ENCODE measurements around the gene TIMM17A. TPM values are rescaled to one million over a fixed set of nuclear protein-coding genes. Genes with fewer than 3 reads are reported as not detected.

Gene TIMM17A
- polyA plus RNA-seq (2011; rRNA removed) = 54.6 and 87.5 TPM in 2 replicates
- polyA minus RNA-seq (2011; rRNA and poly(A)+ RNA removed) = 16.6 and 24.7 TPM in 2 replicates

DNA sequence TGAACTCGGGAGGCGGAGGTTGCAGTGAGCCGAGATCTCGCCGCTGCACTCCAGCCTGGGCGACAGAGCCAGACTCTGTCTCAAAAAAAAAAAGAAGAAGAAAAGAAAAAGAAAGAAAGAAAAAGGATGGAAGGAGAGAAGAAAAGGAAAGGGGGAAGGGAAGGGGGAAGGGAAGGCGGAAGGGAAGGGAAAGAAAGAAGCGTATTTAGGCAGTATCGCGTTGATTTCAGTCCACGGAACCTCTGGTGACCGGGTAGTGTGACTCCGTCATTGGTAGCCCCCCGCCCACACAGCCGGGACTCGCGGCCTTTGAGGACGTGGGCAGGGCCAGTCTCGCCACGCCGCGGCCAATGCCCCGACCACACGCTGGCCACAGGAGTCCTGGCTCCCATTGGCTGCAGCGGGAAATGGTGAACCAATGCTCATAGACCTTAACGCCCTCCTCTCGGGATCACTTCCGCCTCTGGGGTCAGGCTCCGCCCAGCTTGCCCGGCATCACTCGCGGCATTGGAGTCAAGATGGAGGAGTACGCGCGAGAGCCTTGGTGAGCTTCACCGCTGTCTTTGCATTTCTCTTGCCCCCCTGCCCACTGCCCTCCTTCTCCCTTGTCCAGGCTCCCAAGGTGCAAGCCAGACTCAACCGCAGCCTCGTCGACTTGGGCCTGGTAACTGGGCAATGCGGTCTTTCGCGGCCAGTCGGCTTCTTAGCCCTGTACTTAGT lies at the start of gene TIMM17A:
Gene TIMM17A (plus strand): TSS at position 495 of the 720 bp plus-strand sequence. CDS start 24 bp downstream, at position 519.
- POLR2A ChIA-PET = interaction anchor here (0.6 to 1.0 kb wide), 3 partner anchors 10 to 61 kb away, joined by 3 to 12 read pairs (median 4); no protein-coding TSS in a partner anchor
- no peaks in the 10 kb centered on the region for H3K27me3 ChIP-seq (ENCODE audit: control insufficient read depth, insufficient read depth, low read length)
- peak within 1 kb of the TSS; percentile 95 for H3K4me3 ChIP-seq (ENCODE audit: low read depth, low read length)
- no peak for TF ChIP-seq CTCF (IDR thresholded peaks at IDR 0.05; ENCODE audit: insufficient read depth, low read depth, low read length)
- CTCF ChIA-PET = interaction anchor here (0.7 to 4.5 kb wide), 5 partner anchors 9 to 72 kb away, joined by 3 to 26 read pairs (median 3); partner anchors contain the start of gene LMOD1
- peaks cover 6% of the 10 kb centered on the region; the same call in 1 of the 2 replicates for H3K36me3 ChIP-seq (ENCODE audit: control insufficient read depth, insufficient read depth, low read length)
- DNase-seq (ENCODE audit: low read depth) = peak; percentile 95

DNA sequence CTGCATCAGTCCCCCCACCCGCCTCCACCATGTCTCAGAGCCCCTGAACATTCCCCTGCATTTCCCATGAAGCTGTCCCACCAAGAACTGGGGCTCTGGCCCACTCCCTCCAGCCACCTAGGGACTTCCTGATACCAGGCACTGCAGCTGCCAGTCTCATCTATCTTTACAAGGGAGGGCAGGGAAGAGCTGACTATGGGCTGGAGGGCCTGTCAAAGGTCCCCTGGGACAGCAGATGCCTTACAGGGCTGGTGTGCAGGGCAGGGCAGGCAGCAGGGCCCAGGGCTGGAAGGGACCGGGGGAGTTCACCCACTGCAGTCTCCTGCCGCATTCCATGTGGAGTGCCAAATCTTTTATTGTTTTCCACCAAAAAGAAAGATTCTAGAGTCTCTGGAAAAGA lies 49.0 kb upstream of the TIMM17A start:
- H3K36me3 ChIP-seq (ENCODE audit: control insufficient read depth, insufficient read depth, low read length) = no peaks in the 10 kb centered on the region
- ChIA-PET POLR2A (no interaction called here), CTCF (interaction anchor here (0.6 to 3.3 kb wide), 3 partner anchors 10 to 39 kb away, joined by 3 to 18 read pairs (median 5); no protein-coding TSS in a partner anchor)
- no peak for DNase-seq (ENCODE audit: low read depth)
- no peak overlapping the region for H3K4me3 ChIP-seq (ENCODE audit: low read depth, low read length)
- no peak for TF ChIP-seq CTCF (IDR thresholded peaks at IDR 0.05; ENCODE audit: insufficient read depth, low read depth, low read length)
- no peaks in the 10 kb centered on the region for H3K27me3 ChIP-seq (ENCODE audit: control insufficient read depth, insufficient read depth, low read length)

- no peaks in the 10 kb centered on the region for H3K27me3 ChIP-seq (ENCODE audit: control insufficient read depth, insufficient read depth, low read length)
- POLR2A ChIA-PET = no interaction called here
- no peak for TF ChIP-seq CTCF (IDR thresholded peaks at IDR 0.05; ENCODE audit: insufficient read depth, low read depth, low read length)
- peaks cover 3% of the 10 kb centered on the region; the same call in 1 of the 2 replicates for H3K36me3 ChIP-seq (ENCODE audit: control insufficient read depth, insufficient read depth, low read length)
- no peak overlapping the region for H3K4me3 ChIP-seq (ENCODE audit: low read depth, low read length)
- CTCF ChIA-PET = interaction anchor here (1.4 kb wide), 1 partner anchor 31 kb away, joined by 3 read pairs; no protein-coding TSS in a partner anchor
- DNase-seq (ENCODE audit: low read depth) = no peak
These were observed 47.7 kb upstream of the TIMM17A start for GRCh38 chr1:201907621-201908020.

DNA sequence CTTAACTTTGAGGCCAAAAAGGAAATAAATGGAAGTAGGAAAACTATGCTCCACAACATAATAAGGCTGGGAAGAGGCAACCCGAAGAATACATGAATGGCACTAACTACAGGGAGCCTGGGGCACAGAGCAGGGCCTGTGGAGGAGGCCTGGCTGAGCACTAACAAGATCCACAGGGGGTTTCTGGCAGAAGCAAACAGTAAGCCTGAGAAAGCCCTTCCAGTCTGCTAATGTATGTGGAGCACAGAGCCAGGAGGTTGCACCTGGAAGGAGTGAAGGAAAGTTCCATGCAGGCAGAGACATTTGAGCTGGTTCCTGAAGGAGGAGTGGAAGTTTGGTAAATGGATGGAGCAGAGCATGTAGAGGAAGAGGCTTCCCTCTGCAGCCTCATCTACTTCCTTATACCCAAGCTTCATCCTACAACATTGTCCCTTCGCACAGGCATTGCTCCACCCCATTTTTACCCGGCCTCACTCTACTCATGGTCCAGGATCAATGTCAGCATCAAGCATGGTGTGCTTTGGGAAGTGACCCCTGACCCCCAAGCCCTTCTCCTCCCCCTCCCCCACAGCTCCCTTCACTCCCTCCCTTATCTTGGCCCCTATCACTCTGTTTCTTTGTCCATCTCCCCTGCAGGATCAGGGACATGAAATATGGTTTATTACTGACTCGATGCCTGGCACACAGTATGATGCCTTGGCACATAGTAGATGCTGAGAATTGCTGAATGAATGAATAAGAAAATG lies 43.3 kb upstream of the TIMM17A start:
- Histone ChIP-seq H3K4me3 (ENCODE audit: low read depth, low read length) (no peak overlapping the region), H3K36me3 (ENCODE audit: control insufficient read depth, insufficient read depth, low read length) (peaks cover 3% of the 10 kb centered on the region; the same call in 1 of the 2 replicates), H3K27me3 (ENCODE audit: control insufficient read depth, insufficient read depth, low read length) (no peaks in the 10 kb centered on the region)
- TF ChIP-seq CTCF (IDR thresholded peaks at IDR 0.05; ENCODE audit: insufficient read depth, low read depth, low read length) = no peak
- CTCF ChIA-PET = interaction anchor here (1.0 to 2.8 kb wide), 4 partner anchors 15 to 34 kb away, joined by 3 to 11 read pairs (median 4); partner anchors contain the start of gene LMOD1
- no peak for DNase-seq (ENCODE audit: low read depth)
- POLR2A ChIA-PET = no interaction called here

DNA sequence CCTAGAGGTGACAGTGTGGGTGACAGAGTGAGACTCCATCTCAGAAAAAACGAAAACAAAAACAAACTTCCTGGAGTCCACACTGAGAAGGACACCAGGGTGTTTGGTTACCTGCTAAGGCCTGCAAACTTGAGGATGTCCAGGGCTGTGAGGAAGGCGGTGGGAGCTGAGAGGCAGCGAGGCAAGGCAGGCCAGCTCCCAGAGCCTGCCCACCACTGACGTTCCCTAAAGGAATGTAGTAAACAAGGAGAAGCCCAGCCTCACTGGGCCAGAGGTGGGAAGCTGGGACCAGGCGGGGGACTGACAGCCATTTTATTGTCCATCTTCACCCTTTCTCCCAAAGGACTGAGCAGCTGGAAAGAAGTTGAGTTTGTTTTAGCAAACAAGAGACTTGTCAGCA lies 42.5 kb upstream of the TIMM17A start:
- POLR2A ChIA-PET = no interaction called here
- Histone ChIP-seq H3K36me3 (ENCODE audit: control insufficient read depth, insufficient read depth, low read length) (peaks cover 3% of the 10 kb centered on the region; the same call in 1 of the 2 replicates), H3K4me3 (ENCODE audit: low read depth, low read length) (no peak overlapping the region), H3K27me3 (ENCODE audit: control insufficient read depth, insufficient read depth, low read length) (no peaks in the 10 kb centered on the region)
- no peak for TF ChIP-seq CTCF (IDR thresholded peaks at IDR 0.05; ENCODE audit: insufficient read depth, low read depth, low read length)
- CTCF ChIA-PET = interaction anchor here (1.1 to 2.8 kb wide), 3 partner anchors 17 to 33 kb away, joined by 3 to 11 read pairs (median 5); partner anchors contain the start of gene LMOD1
- no peak for DNase-seq (ENCODE audit: low read depth)

Measured in BJ (cell line).